Astrocyte (in vitro differentiated cells and primary cell): Measurements from ENCODE around the gene IFITM10. TPM values are rescaled to one million over a fixed set of nuclear protein-coding genes. Genes with fewer than 3 reads are reported as not detected.
"Not testable (repeated sequence)": the region's sequence is repeated elsewhere in the genome, so short reads cannot be mapped to it uniquely, and the experiment has no call there.

Experiments used
- DNase-seq: peaks from one replicate; pipeline ENCODE4 v3.0.0-alpha.2; 2010; ENCODE audit warnings: low read depth
- FAIRE-seq: peaks from 2 replicates; lab custom pipeline; 2011; peaks lifted over from hg19 to GRCh38; lab: Jason Lieb, UNC
- H2AFZ ChIP-seq: 2 replicates; pipeline ENCODE4 v1.6.0; 2012; ENCODE audit warnings: low read depth, low read length, inconsistent platforms
- H3K27ac ChIP-seq: 2 replicates; pipeline ENCODE4 v1.5.1; 2011; ENCODE audit warnings: low read depth, low read length, inconsistent platforms
- H3K27me3 ChIP-seq: 2 replicates; pipeline ENCODE4 v1.6.0; 2011; ENCODE audit warnings: low read length, inconsistent platforms; ENCODE audit not compliant: insufficient read depth
- H3K36me3 ChIP-seq: 2 replicates; pipeline ENCODE4 v1.5.1; 2011; ENCODE audit warnings: low read length, inconsistent platforms; ENCODE audit not compliant: insufficient read depth
- H3K4me1 ChIP-seq: 2 replicates; pipeline ENCODE4 v1.5.1; 2011; ENCODE audit warnings: low read length, inconsistent platforms; ENCODE audit not compliant: insufficient read depth
- H3K4me2 ChIP-seq: 2 replicates; pipeline ENCODE4 v1.6.0; 2012; ENCODE audit warnings: low read length, inconsistent platforms
- H3K4me3 ChIP-seq: 2 replicates; pipeline ENCODE4 v1.5.1; 2011; ENCODE audit warnings: low read depth, mild to moderate bottlenecking, low read length, inconsistent platforms; ENCODE audit not compliant: insufficient read depth
- H3K79me2 ChIP-seq: 2 replicates; pipeline ENCODE4 v1.6.0; 2012; ENCODE audit warnings: mild to moderate bottlenecking, low read length, inconsistent platforms; ENCODE audit not compliant: insufficient read depth
- H3K9ac ChIP-seq: 2 replicates; pipeline ENCODE4 v1.6.0; 2012; ENCODE audit warnings: mild to moderate bottlenecking, low read length, inconsistent platforms
- H3K9me3 ChIP-seq: 2 replicates; pipeline ENCODE4 v1.5.1; 2012; ENCODE audit warnings: low read depth, mild to moderate bottlenecking, low read length, inconsistent platforms; ENCODE audit not compliant: insufficient read depth
- H4K20me1 ChIP-seq: 2 replicates; pipeline ENCODE4 v1.6.0; 2012; ENCODE audit warnings: low read length, inconsistent platforms; ENCODE audit not compliant: insufficient read depth
- H3K27ac Mint-ChIP-seq: one replicate; pipeline ENCODE4 v1.8.0; 2021; ENCODE audit warnings: mild to moderate bottlenecking, mixed read lengths; ENCODE audit not compliant: unreplicated experiment
- H3K27me3 Mint-ChIP-seq: one replicate; pipeline ENCODE4 v1.8.0; 2021; ENCODE audit warnings: low read depth, mixed read lengths; ENCODE audit not compliant: unreplicated experiment
- H3K36me3 Mint-ChIP-seq: one replicate; pipeline ENCODE4 v1.8.0; 2021; ENCODE audit warnings: low read depth, mixed read lengths; ENCODE audit not compliant: unreplicated experiment
- H3K4me1 Mint-ChIP-seq: one replicate; pipeline ENCODE4 v1.8.0; 2021; ENCODE audit warnings: low read depth, mixed read lengths; ENCODE audit not compliant: unreplicated experiment
- H3K4me3 Mint-ChIP-seq: one replicate; pipeline ENCODE4 v1.8.0; 2021; ENCODE audit warnings: mild to moderate bottlenecking, moderate library complexity, mixed read lengths; ENCODE audit not compliant: unreplicated experiment
- H3K9me3 Mint-ChIP-seq: one replicate; pipeline ENCODE4 v1.8.0; 2021; ENCODE audit warnings: mild to moderate bottlenecking, mixed read lengths; ENCODE audit not compliant: unreplicated experiment
- total RNA-seq: library from RNA; stranded (reverse); gene quantifications from 2 replicates; pipeline ENCODE4 v1.2.1, GENCODE V29; 2021

IFITM10 gene
- total RNA-seq, 1 donor from 2014 or later = 2.0 TPM

- not testable (repeated sequence) for H3K27me3 ChIP-seq, H3K9me3 Mint-ChIP-seq, H4K20me1 ChIP-seq, H3K4me1 ChIP-seq, H3K79me2 ChIP-seq, DNase-seq, H3K36me3 Mint-ChIP-seq, H3K4me1 Mint-ChIP-seq, H3K9me3 ChIP-seq, H3K9ac ChIP-seq, H3K36me3 ChIP-seq, H3K4me3 Mint-ChIP-seq, H3K27ac Mint-ChIP-seq, FAIRE-seq, H3K27ac ChIP-seq, H3K4me3 ChIP-seq, H3K4me2 ChIP-seq, H2AFZ ChIP-seq
- H3K27me3 Mint-ChIP-seq = peaks cover 41% of the 10 kb centered on the region
Measured at GRCh38 chr11:1686220-1686619, 64.2 kb downstream of the IFITM10 start.

- not testable (repeated sequence) for H3K36me3 ChIP-seq, DNase-seq, H3K9me3 Mint-ChIP-seq, H3K9ac ChIP-seq, H3K36me3 Mint-ChIP-seq, H3K4me3 ChIP-seq, H4K20me1 ChIP-seq, H3K4me3 Mint-ChIP-seq, H3K79me2 ChIP-seq, H3K4me2 ChIP-seq, H3K4me1 ChIP-seq, H3K27me3 ChIP-seq, FAIRE-seq, H3K4me1 Mint-ChIP-seq, H3K27ac ChIP-seq, H3K9me3 ChIP-seq, H3K27ac Mint-ChIP-seq, H2AFZ ChIP-seq
- H3K27me3 Mint-ChIP-seq = peaks cover 33% of the 10 kb centered on the region
Measured at GRCh38 chr11:1684886-1685874, 65.2 kb downstream of the IFITM10 start.

DNA sequence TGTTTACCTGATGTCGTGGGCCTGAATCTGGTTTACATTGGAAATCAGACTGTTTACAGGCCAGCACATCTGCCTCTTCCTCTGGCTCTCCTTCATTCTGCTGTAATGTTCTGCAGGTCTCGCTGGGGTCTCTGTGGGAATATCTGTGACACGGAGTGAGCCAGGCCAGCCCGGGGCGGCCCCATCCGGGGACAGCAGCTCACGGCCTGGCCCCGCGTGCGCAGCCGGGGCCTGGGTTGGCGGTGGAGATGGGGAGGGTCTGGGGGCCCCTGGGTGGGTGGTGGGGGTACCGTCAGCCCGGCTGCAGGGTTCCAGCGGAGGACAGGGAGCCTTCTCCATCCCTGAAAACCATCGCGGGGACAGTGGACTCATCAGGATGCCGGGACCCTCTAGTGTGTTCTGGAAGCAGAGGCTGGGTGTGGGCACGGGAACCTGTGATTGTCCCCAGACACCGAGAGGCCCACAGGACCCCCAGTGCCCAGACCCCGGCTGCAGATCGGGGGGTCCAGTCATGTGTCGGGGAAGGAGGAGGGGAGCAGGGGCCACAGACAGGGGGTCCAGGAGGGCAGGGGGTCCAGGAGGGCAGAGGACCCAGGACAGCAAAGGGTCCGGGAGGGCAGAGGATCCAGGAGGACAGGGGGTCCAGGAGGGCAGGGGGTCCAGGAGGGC lies 66.4 kb downstream of the IFITM10 start:
- FAIRE-seq, H4K20me1 ChIP-seq, H3K79me2 ChIP-seq, H3K4me1 ChIP-seq, H3K9ac ChIP-seq, H3K27me3 ChIP-seq, H3K9me3 ChIP-seq, H3K27ac ChIP-seq, H3K4me1 Mint-ChIP-seq, H3K9me3 Mint-ChIP-seq, H3K36me3 Mint-ChIP-seq, H2AFZ ChIP-seq, DNase-seq, H3K27ac Mint-ChIP-seq, H3K4me2 ChIP-seq, H3K4me3 ChIP-seq, H3K4me3 Mint-ChIP-seq, H3K36me3 ChIP-seq: not testable (repeated sequence)
- H3K27me3 Mint-ChIP-seq = peaks cover 26% of the 10 kb centered on the region

DNA sequence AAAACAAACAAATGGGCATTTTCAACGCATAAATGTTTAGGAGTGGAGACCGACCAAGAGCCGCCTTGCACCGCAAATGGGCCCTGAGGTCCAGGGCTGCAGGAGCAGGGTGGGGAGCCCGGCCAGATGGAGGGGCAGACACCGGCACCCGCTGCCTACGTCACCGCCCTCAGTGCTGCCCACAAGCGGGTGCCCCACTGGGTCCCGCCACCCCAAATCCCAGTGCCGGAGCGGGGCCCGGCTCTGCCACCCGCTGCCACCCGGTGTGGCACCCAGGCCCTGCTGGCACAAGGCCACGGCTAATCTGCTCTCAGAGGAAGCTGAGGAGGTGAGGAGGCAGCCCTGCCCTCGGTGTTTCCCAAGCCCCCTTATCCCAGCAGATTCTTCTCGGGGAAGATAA lies 67.2 kb downstream of the IFITM10 start:
- H3K27ac ChIP-seq, DNase-seq, H3K9me3 Mint-ChIP-seq, H4K20me1 ChIP-seq, H3K4me3 ChIP-seq, FAIRE-seq, H3K4me1 ChIP-seq, H3K4me1 Mint-ChIP-seq, H3K36me3 ChIP-seq, H3K9me3 ChIP-seq, H3K36me3 Mint-ChIP-seq, H3K9ac ChIP-seq, H3K4me2 ChIP-seq, H3K4me3 Mint-ChIP-seq, H3K27me3 ChIP-seq, H3K27ac Mint-ChIP-seq, H2AFZ ChIP-seq, H3K79me2 ChIP-seq: not testable (repeated sequence)
- peaks cover 19% of the 10 kb centered on the region for H3K27me3 Mint-ChIP-seq

Other genes with a start within 250 kb of the IFITM10 start
- 13.8 and 14.8 TPM in 2 replicates for gene DUSP8, start 178.3 kb downstream of the IFITM10 start, total RNA-seq
- gene KRTAP5-1, start 165.3 kb downstream of the IFITM10 start, total RNA-seq = not detected in 2 replicates
- not detected in 2 replicates for gene KRTAP5-2, start 152.3 kb downstream of the IFITM10 start, total RNA-seq
- gene KRTAP5-3, start 142.1 kb downstream of the IFITM10 start, total RNA-seq = not detected in 2 replicates
- gene KRTAP5-4, start 128.5 kb downstream of the IFITM10 start, total RNA-seq = not detected in 2 replicates
- not detected in 2 replicates for gene KRTAP5-5, start 120.8 kb downstream of the IFITM10 start, total RNA-seq
- not detected in 2 replicates for gene KRTAP5-6, start 53.4 kb downstream of the IFITM10 start, total RNA-seq
- 290 and 340 TPM in 2 replicates for gene CTSD, start 13.3 kb upstream of the IFITM10 start, total RNA-seq
- gene SYT8, start 84.4 kb upstream of the IFITM10 start, total RNA-seq = 0.36 and 0.38 TPM in 2 replicates
- gene TNNI2, start 88.4 kb upstream of the IFITM10 start, total RNA-seq = not detected in 2 replicates
- 1.3 and 1.9 TPM in 2 replicates for gene LSP1, start 102.5 kb upstream of the IFITM10 start, total RNA-seq
- gene PRR33, start 141.3 kb upstream of the IFITM10 start, total RNA-seq = not detected in 2 replicates
- gene TNNT3, start 169.1 kb upstream of the IFITM10 start, total RNA-seq = not detected in 2 replicates
- gene MRPL23, start 196.7 kb upstream of the IFITM10 start, total RNA-seq = 22.2 and 26.9 TPM in 2 replicates
- gene H19, start 247.2 kb upstream of the IFITM10 start, total RNA-seq = 0.52 and 0.70 TPM in 2 replicates